NCI-H187 (cell line): ENCODE data around the gene MRPL11.
"Not testable (repeated sequence)": the region's sequence is repeated elsewhere in the genome, so short reads cannot be mapped to it uniquely, and the experiment has no call there.

Experiments
- DNase-seq, 2 experiments: peaks; one replicate each; lab custom pipeline; 2025; lab: John Stamatoyannopoulos, UW

The MRPL11 gene

DNA sequence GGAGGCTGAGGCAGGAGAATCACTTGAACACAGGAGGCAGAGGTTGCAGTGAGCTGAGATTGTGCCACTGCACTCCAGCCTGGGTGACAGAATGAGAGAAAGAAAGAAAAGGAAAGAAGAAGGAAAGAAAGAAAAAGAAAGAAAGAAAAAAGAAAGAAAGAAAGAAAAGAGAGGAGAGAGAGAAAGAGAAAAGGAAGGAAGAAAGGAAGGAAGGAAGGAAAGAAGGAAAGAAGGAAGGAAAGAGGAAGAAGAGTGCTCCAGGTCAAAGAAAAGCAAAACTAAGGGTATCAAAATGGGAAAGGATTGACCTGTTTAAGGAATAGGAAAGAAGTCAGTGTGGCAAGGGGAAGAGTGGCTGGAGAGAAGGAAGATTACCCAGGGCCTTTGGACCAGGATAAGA lies 7.4 kb downstream of the MRPL11 start:
- DNase-seq, result not testable (repeated sequence)

DNA sequence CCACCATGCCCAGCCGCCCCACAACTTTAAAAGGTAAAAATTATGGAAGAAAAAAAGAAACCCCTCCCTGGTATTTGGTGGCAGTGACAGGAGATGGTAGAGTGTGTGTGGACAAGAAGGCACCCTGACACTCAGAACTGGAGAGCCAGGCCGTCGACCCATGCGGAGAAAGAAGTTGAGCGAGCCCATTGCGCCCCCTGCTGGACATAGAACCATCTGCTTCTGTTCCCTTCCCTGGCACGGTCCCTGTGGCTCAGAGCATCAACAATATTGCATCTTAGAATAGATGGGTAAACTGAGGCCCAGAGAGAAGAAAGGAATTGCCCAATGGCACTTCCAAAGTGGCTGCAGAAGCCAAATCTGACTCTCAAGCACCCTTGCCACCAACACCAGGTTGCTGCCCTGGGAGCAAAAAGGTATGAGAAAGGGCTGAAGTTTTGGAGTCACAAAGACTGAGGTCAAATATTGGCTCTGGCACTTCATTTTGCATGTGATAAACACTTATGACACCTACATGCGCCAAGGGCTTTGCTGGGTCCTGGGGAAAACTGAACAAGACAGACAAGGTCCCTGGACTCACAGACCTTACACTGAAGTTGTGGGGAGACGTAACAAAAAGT lies 8.6 kb downstream of the MRPL11 start:
- DNase-seq, result peak; percentile 34 to 71

DNA sequence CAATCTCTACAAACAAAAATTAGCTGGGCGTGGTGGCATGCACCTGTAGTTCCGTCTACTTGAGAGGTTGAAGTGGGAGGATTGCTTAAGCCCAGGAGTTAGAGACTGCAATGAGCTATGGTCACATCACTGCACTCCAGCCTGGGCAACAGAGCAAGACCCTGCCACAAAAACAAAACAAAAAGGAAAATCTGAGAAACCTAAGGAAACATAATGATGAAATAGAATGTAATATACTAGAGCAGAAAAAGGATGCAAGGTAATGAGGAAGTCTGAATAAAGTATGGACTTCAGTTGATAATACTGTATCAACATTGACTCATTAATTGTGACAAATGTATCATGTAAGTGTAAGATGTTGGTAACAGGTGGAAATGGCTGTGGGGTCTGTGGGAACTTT lies 9.7 kb downstream of the MRPL11 start:
- DNase-seq, result no peak

DNA sequence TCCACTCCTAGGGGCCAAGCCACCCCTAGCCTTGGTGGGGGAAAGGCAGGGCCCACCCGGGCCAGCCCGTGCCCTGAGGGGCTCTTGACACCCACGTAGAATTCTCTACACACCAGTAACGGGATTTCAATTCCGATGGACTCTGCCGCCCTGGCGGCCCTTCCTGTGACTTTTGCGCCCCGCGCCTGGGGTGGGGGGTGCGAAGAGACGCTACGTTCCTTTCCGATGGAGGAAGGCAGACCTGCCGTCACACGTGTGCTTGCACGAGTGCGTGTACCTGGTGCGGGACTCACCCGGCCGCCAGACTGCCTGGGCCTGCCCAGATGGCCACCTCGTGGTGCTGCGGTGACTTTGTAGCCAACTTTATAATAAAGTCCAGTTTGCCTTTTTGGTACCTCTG lies 12.3 kb downstream of the MRPL11 start:
- DNase-seq, result no peak

GRCh38 chr11:66421492-66422205 lies 17.0 kb downstream of the MRPL11 start:
- no peak for DNase-seq

GRCh38 chr11:66420671-66421476 lies 17.8 kb downstream of the MRPL11 start, which contains the start of gene NPAS4:
Gene NPAS4 (plus strand): TSS chr11:66421035. CDS start chr11:66421180, 145 bp downstream.
- DNase-seq, result no peak

- no peak for DNase-seq
Observed at GRCh38 chr11:66419825-66420224, 18.8 kb downstream of the MRPL11 start.

GRCh38 chr11:66418986-66419308 lies 19.7 kb downstream of the MRPL11 start:
- DNase-seq, result no peak

GRCh38 chr11:66418168-66418985 lies 20.3 kb downstream of the MRPL11 start:
- DNase-seq, result no peak

DNA sequence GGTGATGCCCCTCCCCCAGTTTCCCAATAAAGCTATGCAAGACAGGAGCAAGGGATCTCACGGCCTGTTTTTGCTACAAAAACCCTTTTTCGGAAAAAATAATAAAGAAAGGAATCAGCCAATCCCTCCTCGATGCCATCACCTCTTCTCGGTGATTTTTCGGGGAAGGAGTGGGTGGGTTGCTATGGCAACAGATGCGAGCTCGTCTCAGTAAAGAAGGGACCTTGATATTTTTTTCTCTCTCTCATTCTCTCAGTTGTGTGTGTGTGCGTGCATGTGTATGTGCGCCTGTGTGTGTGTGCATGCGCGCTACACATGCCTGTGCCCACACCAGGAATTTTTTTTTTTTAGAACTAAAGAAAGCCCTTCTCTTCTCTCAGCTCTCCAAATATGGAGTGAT lies 21.6 kb downstream of the MRPL11 start:
- no peak for DNase-seq

GRCh38 chr11:66415423-66415822 lies 23.2 kb downstream of the MRPL11 start:
- DNase-seq, result no peak

DNA sequence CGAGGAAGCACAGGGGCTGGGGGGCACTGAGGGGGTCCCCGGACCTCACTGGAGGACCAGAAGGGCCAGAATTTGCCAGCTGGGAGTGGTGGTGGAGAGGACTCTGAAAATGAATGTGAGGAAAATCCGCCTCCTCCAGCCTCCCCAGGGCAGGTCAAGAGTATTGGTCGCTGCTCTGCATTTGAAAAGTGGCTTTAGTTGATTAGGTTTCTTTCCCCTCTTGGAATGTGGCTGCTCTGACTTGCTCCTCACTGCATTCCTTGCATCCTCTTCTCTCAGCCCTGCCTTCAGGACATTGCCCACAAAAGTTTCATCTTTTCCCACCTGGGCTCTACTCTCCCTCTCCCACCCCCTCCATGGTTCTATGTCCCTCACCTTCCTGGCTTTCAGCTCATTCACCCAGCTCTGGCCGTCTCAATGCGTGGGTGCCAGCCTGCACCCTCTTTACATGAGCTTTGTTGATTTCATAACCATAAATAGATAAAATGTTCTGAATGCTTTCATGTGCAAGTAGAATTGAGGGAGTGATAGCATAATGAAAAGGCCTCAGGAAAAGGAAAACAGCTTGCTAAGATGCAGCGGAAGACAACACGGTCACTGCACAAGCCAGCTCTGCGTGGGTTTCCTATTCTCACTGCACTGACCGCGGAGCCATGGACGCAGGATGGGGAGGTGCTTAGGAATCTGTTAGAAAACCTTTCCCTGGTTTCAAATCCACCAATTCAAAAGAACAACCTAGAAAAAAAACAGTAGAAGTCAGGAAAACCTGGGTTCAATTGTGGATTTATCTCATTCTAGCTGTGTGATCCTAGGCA lies 24.3 kb downstream of the MRPL11 start:
- DNase-seq, result no peak

- DNase-seq, result no peak
Observed at GRCh38 chr11:66413167-66413566, 25.5 kb downstream of the MRPL11 start.

DNA sequence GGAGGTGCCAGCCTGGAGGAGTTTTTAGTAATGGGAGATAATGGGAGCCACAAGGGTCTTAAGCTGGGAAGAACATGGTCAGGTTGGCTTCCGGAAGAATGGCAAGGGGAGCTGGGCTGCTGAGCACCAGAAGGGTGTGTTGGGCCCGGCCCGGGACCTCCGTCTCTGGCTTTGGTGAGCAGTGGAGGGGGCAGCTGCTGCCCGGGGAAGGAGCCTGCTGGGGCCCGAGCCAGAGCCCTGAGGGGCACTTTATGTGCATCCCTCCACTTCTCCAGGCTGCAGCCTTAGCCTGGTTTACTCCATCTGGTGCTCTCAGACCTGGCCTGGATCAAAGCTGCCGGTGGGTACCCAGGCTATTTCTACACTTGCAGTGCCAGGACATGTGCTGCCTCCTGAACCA lies 26.5 kb downstream of the MRPL11 start:
- no peak for DNase-seq

- DNase-seq, result no peak
Observed at GRCh38 chr11:66411323-66411722, 27.3 kb downstream of the MRPL11 start.

DNA sequence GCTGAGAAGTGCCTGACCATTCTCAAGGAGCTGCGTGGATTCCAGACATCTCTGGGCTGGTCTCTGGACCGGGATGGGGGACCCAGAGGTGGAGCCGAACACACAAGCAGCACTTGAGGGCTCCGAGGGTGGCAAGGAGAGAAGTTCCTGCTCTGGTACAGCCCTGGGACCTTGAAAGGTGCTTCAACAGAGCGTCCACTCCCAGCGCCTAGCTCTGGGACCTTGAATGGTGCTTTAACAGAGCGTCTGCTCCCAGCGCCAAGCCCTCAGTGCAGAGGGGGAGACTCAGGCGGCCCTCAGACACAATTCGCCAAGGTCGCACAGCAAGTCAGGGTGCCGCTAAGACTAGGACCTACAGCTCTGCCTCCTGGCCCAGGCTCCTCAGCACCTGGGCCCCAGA lies 28.5 kb downstream of the MRPL11 start:
- DNase-seq, result no peak

- no peak for DNase-seq
Observed at GRCh38 chr11:66409226-66409625, 29.4 kb downstream of the MRPL11 start.

- peak; percentile 55 to 81 for DNase-seq
Observed at GRCh38 chr11:66408488-66409214, 30.0 kb downstream of the MRPL11 start.

- no peak for DNase-seq
Observed at GRCh38 chr11:66407651-66408050, 31.0 kb downstream of the MRPL11 start.

- DNase-seq, result no peak
Observed at GRCh38 chr11:66393954-66394353, 44.7 kb downstream of the MRPL11 start.

- DNase-seq, result no peak
Observed at GRCh38 chr11:66391322-66391721, 47.3 kb downstream of the MRPL11 start.
